Gastroesophageal sphincter (tissue), 4 donors: Measurements from ENCODE around the gene EME2. TPM values are rescaled to one million over a fixed set of nuclear protein-coding genes. Genes with fewer than 3 reads are reported as not detected.
"Not testable (repeated sequence)": the region's sequence is repeated elsewhere in the genome, so short reads cannot be mapped to it uniquely, and the experiment has no call there.

Experiments used
- ATAC-seq: fragments of 150-250 bp; one replicate; pipeline ENCODE4 v1.9.1; 2016; ENCODE audit warnings: mild to moderate bottlenecking, moderate library complexity
- H3K27ac ChIP-seq, 4 donors: fragments of 200-600 bp; sonication (generic) in 3 of 4; 1 replicate in 3 of 4; 2 replicates in 1 of 4; pipeline ENCODE4 v1.5.1; 2016 to 2019
- H3K27me3 ChIP-seq: fragments of 200-600 bp; sonication (generic); one replicate; pipeline ENCODE4 v1.5.1; 2019
- H3K36me3 ChIP-seq, 2 donors: fragments of 200-600 bp; sonication (generic); one replicate each; pipeline ENCODE4 v1.5.1; 2019; ENCODE audit warnings: control low read depth in 1 of 2
- H3K4me1 ChIP-seq, 3 donors: fragments of 200-600 bp; sonication (generic); 1 replicate in 2 of 3; 2 replicates in 1 of 3; pipeline ENCODE4 v1.5.1; 2016 to 2019; ENCODE audit warnings: control low read depth in 2 of 3
- H3K4me3 ChIP-seq, 2 donors: fragments of 200-600 bp; sonication (generic); one replicate each; pipeline ENCODE4 v1.5.1; 2019; ENCODE audit warnings: mild to moderate bottlenecking in 1 of 2, moderate library complexity in 1 of 2
- H3K9me3 ChIP-seq, 3 donors: fragments of 200-600 bp; sonication (generic); one replicate each; pipeline ENCODE4 v1.5.1; 2017 to 2019; ENCODE audit warnings: control low read depth in 2 of 3
- CTCF ChIP-seq, 4 experiments: fragments of 200-600 bp in 2 of 4; fragments of 450-650 bp in 2 of 4; sonication (generic) in 1 of 4; IDR thresholded peaks; one replicate each; pipeline ENCODE4 v1.5.1; 2017 to 2019; ENCODE audit warnings: antibody characterized with exemption in 4 of 4, mild to moderate bottlenecking in 2 of 4, moderate library complexity in 2 of 4
- EP300 ChIP-seq: sonication (generic); formaldehyde crosslinking; IDR thresholded peaks from one replicate; pipeline ENCODE4 v1.6.1; 2017; ENCODE audit warnings: antibody characterized with exemption, mild to moderate bottlenecking
- POLR2A ChIP-seq, 2 donors: fragments of 450-650 bp; IDR thresholded peaks; one replicate each; pipeline ENCODE4 v1.6.1; 2017; ENCODE audit warnings: antibody characterized with exemption in 2 of 2, mild to moderate bottlenecking in 2 of 2, moderate library complexity in 1 of 2
- POLR2AphosphoS5 ChIP-seq: sonication (generic); formaldehyde crosslinking; IDR thresholded peaks from one replicate; pipeline ENCODE4 v1.6.1; 2017; ENCODE audit warnings: antibody characterized with exemption
- WGBS, 2 donors: methylation state at CpG; one replicate each; pipeline ENCODE4 v1.1.5; 2018; ENCODE audit warnings: low coverage in 1 of 2; 5-methylcytosine and 5-hydroxymethylcytosine counted together
- total RNA-seq, 4 donors: library from RNA; depleted of rRNA; stranded (reverse); fragments of >200 nt; gene quantifications; one replicate each; pipeline ENCODE4 v1.1.0, GENCODE V29; 2016

The EME2 gene
- total RNA-seq, 4 donors from 2014 or later = 4.6 to 20.4 (median 7.7) TPM

DNA sequence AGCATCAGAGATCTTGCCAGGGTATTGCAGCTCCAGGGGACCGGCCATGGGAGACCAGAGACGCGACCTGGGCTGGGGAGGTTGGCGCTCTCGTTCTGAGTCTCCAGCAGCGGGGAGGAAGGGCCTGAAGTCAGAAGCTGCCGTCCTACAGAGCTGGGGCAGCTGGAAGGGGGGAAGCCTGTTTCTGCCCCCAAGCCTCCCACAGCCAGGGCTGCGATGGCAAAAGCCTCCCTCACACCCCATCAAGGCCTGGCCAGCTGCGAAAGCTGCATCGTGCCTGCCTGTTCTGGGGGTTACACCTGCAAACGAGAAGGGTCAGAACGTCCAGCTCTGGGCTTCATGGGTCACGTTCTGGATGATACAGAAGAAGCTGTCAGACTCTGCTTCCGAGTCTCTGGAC, 40.5 kb upstream of the EME2 start:
- H3K9me3 ChIP-seq = no peaks in the 10 kb centered on the region
- no peak overlapping the region for H3K4me3 ChIP-seq
- no peak overlapping the region for H3K27ac ChIP-seq
- ATAC-seq = no peak
- H3K27me3 ChIP-seq = no peaks in the 10 kb centered on the region
- peaks cover 0 to 79% of the 10 kb centered on the region in 2 donors for H3K36me3 ChIP-seq
- H3K4me1 ChIP-seq = no peaks in the 10 kb centered on the region
- TF ChIP-seq EP300 (no peak), CTCF (IDR thresholded peaks at IDR 0.05) (no peak), POLR2A (IDR thresholded peaks at IDR 0.05) (no peak), POLR2AphosphoS5 (no peak)
- 66% methylated on average over 4 of the region's 14 CpGs; no CpG with 5 or more reads in 1 of the 2 donors for WGBS, 2 donors

GRCh38 chr16:1732551-1732987, 40.0 kb upstream of the EME2 start:
- H3K4me3 ChIP-seq, H3K27me3 ChIP-seq, ATAC-seq, H3K27ac ChIP-seq, H3K4me1 ChIP-seq, H3K9me3 ChIP-seq: not testable (repeated sequence)
- WGBS, 2 donors = no CpG with 5 or more reads among the region's 21 CpGs
- H3K36me3 ChIP-seq = peaks cover 0 to 76% of the 10 kb centered on the region in 2 donors

- Histone ChIP-seq H3K27me3 (no peaks in the 10 kb centered on the region), H3K4me1 (no peaks in the 10 kb centered on the region), H3K36me3 (peaks cover 0 to 60% of the 10 kb centered on the region in 2 donors), H3K4me3 (no peak overlapping the region), H3K27ac (no peak overlapping the region), H3K9me3 (no peaks in the 10 kb centered on the region)
- no peak for ATAC-seq
- WGBS, 2 donors = no CpG with 5 or more reads among the region's 22 CpGs
- TF ChIP-seq CTCF (IDR thresholded peaks at IDR 0.05) = no peak
- no peak for TF ChIP-seq EP300
- TF ChIP-seq POLR2AphosphoS5 = no peak
- no peak for TF ChIP-seq POLR2A (IDR thresholded peaks at IDR 0.05)
These were observed 38.5 kb upstream of the EME2 start for GRCh38 chr16:1734123-1734522.

DNA sequence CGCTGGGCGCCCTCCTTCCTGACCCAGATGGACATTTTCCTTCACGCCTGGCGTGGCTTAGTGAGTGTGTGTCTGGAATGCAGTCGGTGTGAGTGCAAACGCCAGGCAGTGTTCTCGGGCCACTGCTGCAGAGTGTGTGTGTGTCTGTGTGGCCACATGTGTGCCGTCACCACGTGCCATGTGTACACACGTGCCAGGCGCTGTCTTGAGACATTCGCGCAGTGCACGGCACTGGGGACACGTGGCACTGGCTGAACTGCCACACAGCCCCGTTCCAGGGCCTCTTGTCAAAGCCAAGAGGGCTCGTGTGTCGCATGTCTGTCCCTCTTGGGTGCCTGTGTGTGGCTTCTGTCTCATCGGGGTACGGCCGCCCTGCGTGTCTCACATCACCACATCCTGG, 37.8 kb upstream of the EME2 start:
- Histone ChIP-seq H3K4me1 (no peaks in the 10 kb centered on the region), H3K9me3 (no peaks in the 10 kb centered on the region), H3K27ac (no peak overlapping the region), H3K27me3 (no peaks in the 10 kb centered on the region), H3K36me3 (peaks cover 0 to 54% of the 10 kb centered on the region in 2 donors), H3K4me3 (no peak overlapping the region)
- WGBS, 2 donors = 91 to 100% methylated on average over 1 to 18 of the region's 22 CpGs
- no peak for TF ChIP-seq POLR2A (IDR thresholded peaks at IDR 0.05)
- TF ChIP-seq POLR2AphosphoS5 = no peak
- TF ChIP-seq EP300 = no peak
- TF ChIP-seq CTCF (IDR thresholded peaks at IDR 0.05) = no peak
- no peak for ATAC-seq

DNA sequence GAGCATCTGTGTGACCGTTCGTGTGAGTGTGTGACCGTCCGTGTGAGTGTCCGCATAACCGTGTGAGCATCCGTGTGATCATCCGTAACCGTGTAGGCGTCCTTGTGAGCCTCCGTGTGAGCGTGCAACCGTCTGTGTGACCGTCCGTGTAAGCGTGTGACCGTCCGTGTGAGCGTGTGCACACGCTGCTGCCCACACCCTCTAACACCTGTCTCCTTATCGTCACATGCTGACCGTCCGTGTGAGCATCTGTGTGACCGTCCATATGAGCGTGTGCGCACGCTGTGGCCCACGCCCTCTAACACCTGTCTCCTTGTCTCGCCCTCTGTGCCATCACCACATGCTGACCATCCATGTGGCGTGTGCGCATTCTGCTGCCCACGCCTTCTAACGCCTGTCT, 32.4 kb upstream of the EME2 start:
- Histone ChIP-seq H3K4me1 (no peaks in the 10 kb centered on the region), H3K27ac (no peak overlapping the region), H3K4me3 (no peak overlapping the region), H3K36me3 (peaks cover 0 to 50% of the 10 kb centered on the region in 2 donors), H3K9me3 (no peaks in the 10 kb centered on the region), H3K27me3 (no peaks in the 10 kb centered on the region)
- 92 to 95% methylated on average over 19 to 21 of the region's 33 CpGs for WGBS, 2 donors
- TF ChIP-seq POLR2AphosphoS5 (no peak), POLR2A (IDR thresholded peaks at IDR 0.05) (no peak), EP300 (no peak), CTCF (IDR thresholded peaks at IDR 0.05) (no peak)
- no peak for ATAC-seq
